SK-N-SH (cell line): ENCODE measurements around the gene DOCK3. TPM values are rescaled to one million over a fixed set of nuclear protein-coding genes. Genes with fewer than 3 reads are reported as not detected.

Source experiments
- CTCF ChIA-PET: fragments of 300-600, 350-600 bp; formaldehyde crosslinking; extraction: SDS; loops from one replicate; lab custom pipeline; 2021; lab: Yijun Ruan, JAX
- POLR2A ChIA-PET: fragments of 350-600 bp; sonication (Branson Sonifier 250); formaldehyde crosslinking; extraction: SDS; loops from one replicate; lab custom pipeline; 2020; ENCODE audit warnings: antibody characterized with exemption, inconsistent platforms; lab: Yijun Ruan, JAX
- DNase-seq: peaks from one replicate; pipeline ENCODE4 v3.0.0; 2012
- H2AFZ ChIP-seq: fragments of 200-600 bp; sonication (generic); 2 replicates; pipeline ENCODE4 v1.8.1; 2016; ENCODE audit warnings: antibody characterized with exemption, mild to moderate bottlenecking, low read depth
- H3F3A ChIP-seq: fragments of 200-600 bp; sonication (generic); replicated peaks from 2 replicates; pipeline ENCODE3; 2016; ENCODE audit warnings: antibody characterized with exemption, mild to moderate bottlenecking; ENCODE audit not compliant: insufficient read depth
- H3K27ac ChIP-seq, 2 experiments: fragments of 200-500 bp in 1 of 2; fragments of 200-600 bp in 1 of 2; sonication (Bioruptor generic) in 1 of 2; sonication (generic), shearing (Covaris generic) in 1 of 2; 2 replicates each; pipeline versions ENCODE4 v1.5.1 to v1.6.1; 2014 to 2016; ENCODE audit warnings: low read depth in 2 of 2, inconsistent platforms in 1 of 2, low read length in 1 of 2, mild to moderate bottlenecking in 1 of 2, mixed read lengths in 1 of 2
- H3K27me3 ChIP-seq: fragments of 200-600 bp; sonication (generic), shearing (Covaris generic); 2 replicates; pipeline ENCODE4 v1.6.1; 2016; ENCODE audit warnings: mixed run types; ENCODE audit not compliant: insufficient read depth
- H3K36me3 ChIP-seq, 2 experiments: fragments of 200-500 bp in 1 of 2; fragments of 200-600 bp in 1 of 2; sonication (Bioruptor generic) in 1 of 2; sonication (generic) in 1 of 2; replicated peaks in 1 of 2; 2 replicates each; pipeline versions ENCODE3 to v1.5.1; 2014 to 2016; ENCODE audit warnings: low read length in 1 of 2, mild to moderate bottlenecking in 1 of 2; ENCODE audit not compliant: insufficient read depth in 2 of 2, control insufficient read depth in 1 of 2
- H3K4me1 ChIP-seq, 2 experiments: fragments of 200-500 bp in 1 of 2; fragments of 200-600 bp in 1 of 2; sonication (Bioruptor generic) in 1 of 2; sonication (generic), shearing (Covaris generic) in 1 of 2; 2 replicates each; pipeline versions ENCODE4 v1.5.1 to v1.6.1; 2014 to 2016; ENCODE audit warnings: low read depth in 1 of 2, low read length in 1 of 2, mixed run types in 1 of 2; ENCODE audit not compliant: insufficient read depth in 2 of 2, control insufficient read depth in 1 of 2
- H3K4me2 ChIP-seq: fragments of 200-600 bp; sonication (generic), shearing (Covaris generic); 2 replicates; pipeline ENCODE4 v1.6.1; 2017; ENCODE audit warnings: mixed run types
- H3K4me3 ChIP-seq, 2 experiments: fragments of 200-500 bp in 1 of 2; fragments of 200-600 bp in 1 of 2; sonication (Bioruptor generic) in 1 of 2; sonication (generic), shearing (Covaris generic) in 1 of 2; 2 replicates each; pipeline versions ENCODE4 v1.5.1 to v1.8.1; 2014 to 2016; ENCODE audit warnings: low read depth in 2 of 2, inconsistent platforms in 1 of 2, low read length in 1 of 2, mild to moderate bottlenecking in 1 of 2, mixed read lengths in 1 of 2, moderate library complexity in 1 of 2
- H3K79me2 ChIP-seq: fragments of 200-600 bp; sonication (generic); 2 replicates; pipeline ENCODE4 v1.8.1; 2017; ENCODE audit warnings: mild to moderate bottlenecking; ENCODE audit not compliant: insufficient read depth
- H3K9ac ChIP-seq: fragments of 200-600 bp; sonication (generic); 2 replicates; pipeline ENCODE4 v1.6.1; 2017; ENCODE audit warnings: mixed run types
- H3K9me2 ChIP-seq: fragments of 200-600 bp; sonication (generic); 2 replicates; pipeline ENCODE4 v1.6.1; 2017; ENCODE audit warnings: mixed run types
- H3K9me3 ChIP-seq: fragments of 200-600 bp; sonication (generic); 2 replicates; pipeline ENCODE4 v1.6.1; 2017; ENCODE audit warnings: mixed run types, mild to moderate bottlenecking, moderate library complexity
- H4K20me1 ChIP-seq: fragments of 200-600 bp; sonication (generic); 2 replicates; pipeline ENCODE4 v1.6.1; 2017; ENCODE audit warnings: mild to moderate bottlenecking, mixed run types; ENCODE audit not compliant: insufficient read depth
- CHD2 ChIP-seq: fragments of 150-350 bp; IDR thresholded peaks from 2 replicates; pipeline ENCODE4 v1.6.1; 2018; ENCODE audit warnings: low read length; ENCODE audit not compliant: partially characterized antibody
- ELF1 ChIP-seq: IDR thresholded peaks from 2 replicates; pipeline ENCODE4 v1.4.0; 2012
- EZH2phosphoT487 ChIP-seq: fragments of 200-600 bp; sonication (generic); IDR thresholded peaks from 2 replicates; pipeline ENCODE4 v1.6.1; 2017; ENCODE audit warnings: low read depth, mixed run types, mild to moderate bottlenecking, antibody characterized with exemption, moderate library complexity, borderline replicate concordance
- FOXJ3 ChIP-seq: sonication (generic); formaldehyde crosslinking; IDR thresholded peaks from 2 replicates; pipeline ENCODE4 v1.5.1; 2020; ENCODE audit warnings: mild to moderate bottlenecking, missing genetic modification reagents
- GABPA ChIP-seq: IDR thresholded peaks from 2 replicates; pipeline ENCODE4 v1.4.0; 2012; ENCODE audit warnings: low read depth, mild to moderate bottlenecking
- GATA2 ChIP-seq: sonication (generic); formaldehyde crosslinking; IDR thresholded peaks from 2 replicates; pipeline ENCODE4 v1.5.0; 2020; ENCODE audit warnings: mild to moderate bottlenecking, missing genetic modification reagents
- JUND ChIP-seq: IDR thresholded peaks from 2 replicates; pipeline ENCODE4 v1.4.0; 2012
- MXI1 ChIP-seq: IDR thresholded peaks from 2 replicates; pipeline ENCODE4 v1.6.1; 2012; ENCODE audit warnings: mild to moderate bottlenecking, low read depth, low read length, improper control_type of control experiment
- NFIC ChIP-seq: IDR thresholded peaks from 2 replicates; pipeline ENCODE4 v1.4.0; 2012; ENCODE audit warnings: borderline replicate concordance
- POLR2AphosphoS5 ChIP-seq: IDR thresholded peaks from 2 replicates; pipeline ENCODE4 v1.6.1; 2012; ENCODE audit warnings: low read depth, low read length
- RAD21 ChIP-seq: IDR thresholded peaks from 2 replicates; pipeline ENCODE4 v1.6.1; 2012; ENCODE audit warnings: mild to moderate bottlenecking, low read length
- RXRA ChIP-seq: IDR thresholded peaks from 2 replicates; pipeline ENCODE4 v1.4.0; 2012; ENCODE audit warnings: low read depth, mild to moderate bottlenecking, borderline replicate concordance
- TCF12 ChIP-seq: IDR thresholded peaks from 2 replicates; pipeline ENCODE4 v1.4.0; 2012
- YY1 ChIP-seq: IDR thresholded peaks from 2 replicates; pipeline ENCODE4 v1.4.0; 2012; ENCODE audit warnings: low read depth, mild to moderate bottlenecking
- WGBS: methylation state at CpG from one replicate; pipeline ENCODE4 v1.1.6; 2017; ENCODE audit warnings: low lambda C conversion rate; 5-methylcytosine and 5-hydroxymethylcytosine counted together
- polyA plus RNA-seq, 3 experiments: library from polyadenylated mRNA; depleted of rRNA; stranded (reverse); fragments of >200 nt; gene quantifications; 2 replicates each; pipeline ENCODE4 v1.2.3, GENCODE V29; 2012
- TF ChIP-seq, protein P1 (sequence below): fragments of 200-600 bp; sonication (generic); IDR thresholded peaks from 2 replicates; pipeline ENCODE4 v1.6.1; 2017; ENCODE audit warnings: antibody characterized with exemption, mild to moderate bottlenecking, moderate library complexity
- TF ChIP-seq, protein P2 (sequence below): fragments of 150-350 bp; IDR thresholded peaks from 2 replicates; pipeline ENCODE4 v1.6.1; 2017; ENCODE audit warnings: antibody characterized with exemption, low read length, low read depth, borderline replicate concordance
- TF ChIP-seq, protein P3 (sequence below): fragments of 150-350 bp; IDR thresholded peaks from 2 replicates; pipeline ENCODE4 v1.6.1; 2016; ENCODE audit warnings: mild to moderate bottlenecking, low read depth, low read length
- TF ChIP-seq, protein P4 (sequence below): IDR thresholded peaks from 2 replicates; pipeline ENCODE4 v1.4.0; 2012; ENCODE audit warnings: low read depth, borderline replicate concordance

DOCK3 gene
- polyA plus RNA-seq, 1 of the 3 experiments (the other 2 are of a cell fraction), result 0.05 TPM

DNA sequence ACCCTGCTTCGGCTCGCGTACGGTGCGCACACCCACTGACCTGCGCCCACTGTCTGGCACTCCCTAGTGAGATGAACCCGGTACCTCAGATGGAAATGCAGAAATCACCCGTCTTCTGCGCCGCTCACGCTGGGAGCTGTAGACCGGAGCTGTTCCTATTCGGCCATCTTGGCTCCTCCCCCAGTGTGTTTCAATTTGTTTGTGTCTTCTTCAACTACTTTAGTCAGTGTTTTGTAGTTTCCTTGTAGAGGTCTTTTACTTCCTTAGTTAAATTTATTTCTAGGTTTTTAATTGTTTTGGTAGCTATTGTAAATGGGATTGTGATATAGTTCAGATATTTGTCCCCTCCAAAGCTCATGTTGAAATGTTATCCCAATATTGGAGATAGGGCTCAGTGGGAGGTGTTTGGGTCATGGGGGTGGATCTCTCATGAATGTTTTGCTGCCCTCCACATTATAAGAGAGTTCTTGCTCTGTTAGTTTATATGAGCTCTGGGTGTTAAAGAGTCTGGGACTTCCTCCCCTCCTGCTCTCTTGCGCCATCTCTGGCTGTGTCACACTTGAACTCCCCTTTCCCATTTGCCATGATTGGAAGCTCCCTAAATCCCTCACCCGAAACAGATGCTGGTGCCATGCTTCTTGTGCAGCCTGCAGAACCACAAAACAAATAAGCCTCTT lies 304.4 kb downstream of the DOCK3 start:
- H3F3A ChIP-seq, result no peaks in the 10 kb centered on the region
- H3K36me3 ChIP-seq, result no peaks in the 10 kb centered on the region
- no peak overlapping the region for H3K4me2 ChIP-seq
- no peaks in the 10 kb centered on the region for H3K79me2 ChIP-seq
- WGBS, result 66% methylated on average over 9 of the region's 15 CpGs
- no peak overlapping the region for H2AFZ ChIP-seq
- CTCF ChIA-PET, result interaction anchor here (1.7 to 3.7 kb wide), 2 partner anchors 8 to 364 kb away, joined by 6 to 19 read pairs; no protein-coding TSS in a partner anchor
- no peak overlapping the region for H3K9ac ChIP-seq
- TF ChIP-seq, protein P1, sequence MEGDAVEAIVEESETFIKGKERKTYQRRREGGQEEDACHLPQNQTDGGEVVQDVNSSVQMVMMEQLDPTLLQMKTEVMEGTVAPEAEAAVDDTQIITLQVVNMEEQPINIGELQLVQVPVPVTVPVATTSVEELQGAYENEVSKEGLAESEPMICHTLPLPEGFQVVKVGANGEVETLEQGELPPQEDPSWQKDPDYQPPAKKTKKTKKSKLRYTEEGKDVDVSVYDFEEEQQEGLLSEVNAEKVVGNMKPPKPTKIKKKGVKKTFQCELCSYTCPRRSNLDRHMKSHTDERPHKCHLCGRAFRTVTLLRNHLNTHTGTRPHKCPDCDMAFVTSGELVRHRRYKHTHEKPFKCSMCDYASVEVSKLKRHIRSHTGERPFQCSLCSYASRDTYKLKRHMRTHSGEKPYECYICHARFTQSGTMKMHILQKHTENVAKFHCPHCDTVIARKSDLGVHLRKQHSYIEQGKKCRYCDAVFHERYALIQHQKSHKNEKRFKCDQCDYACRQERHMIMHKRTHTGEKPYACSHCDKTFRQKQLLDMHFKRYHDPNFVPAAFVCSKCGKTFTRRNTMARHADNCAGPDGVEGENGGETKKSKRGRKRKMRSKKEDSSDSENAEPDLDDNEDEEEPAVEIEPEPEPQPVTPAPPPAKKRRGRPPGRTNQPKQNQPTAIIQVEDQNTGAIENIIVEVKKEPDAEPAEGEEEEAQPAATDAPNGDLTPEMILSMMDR, result 0 out of 2 replicates have a peak, but pooled peaks have one; percentile 13
- TF ChIP-seq CHD2, result no peak
- TF ChIP-seq, all 33 proteins: peak for 1
- Histone ChIP-seq H3K27me3 (no peaks in the 10 kb centered on the region), H3K27ac (no peak overlapping the region), H3K9me2 (no peaks in the 10 kb centered on the region), H3K9me3 (no peaks in the 10 kb centered on the region), H4K20me1 (no peaks in the 10 kb centered on the region), H3K4me3 (no peak overlapping the region), H3K4me1 (no peaks in the 10 kb centered on the region)
- POLR2A ChIA-PET, result interaction anchor here (0.7 kb wide), 1 partner anchor 406 kb away, joined by 3 read pairs; the partner anchor contains the start of gene MANF
- no peak for DNase-seq

DNA sequence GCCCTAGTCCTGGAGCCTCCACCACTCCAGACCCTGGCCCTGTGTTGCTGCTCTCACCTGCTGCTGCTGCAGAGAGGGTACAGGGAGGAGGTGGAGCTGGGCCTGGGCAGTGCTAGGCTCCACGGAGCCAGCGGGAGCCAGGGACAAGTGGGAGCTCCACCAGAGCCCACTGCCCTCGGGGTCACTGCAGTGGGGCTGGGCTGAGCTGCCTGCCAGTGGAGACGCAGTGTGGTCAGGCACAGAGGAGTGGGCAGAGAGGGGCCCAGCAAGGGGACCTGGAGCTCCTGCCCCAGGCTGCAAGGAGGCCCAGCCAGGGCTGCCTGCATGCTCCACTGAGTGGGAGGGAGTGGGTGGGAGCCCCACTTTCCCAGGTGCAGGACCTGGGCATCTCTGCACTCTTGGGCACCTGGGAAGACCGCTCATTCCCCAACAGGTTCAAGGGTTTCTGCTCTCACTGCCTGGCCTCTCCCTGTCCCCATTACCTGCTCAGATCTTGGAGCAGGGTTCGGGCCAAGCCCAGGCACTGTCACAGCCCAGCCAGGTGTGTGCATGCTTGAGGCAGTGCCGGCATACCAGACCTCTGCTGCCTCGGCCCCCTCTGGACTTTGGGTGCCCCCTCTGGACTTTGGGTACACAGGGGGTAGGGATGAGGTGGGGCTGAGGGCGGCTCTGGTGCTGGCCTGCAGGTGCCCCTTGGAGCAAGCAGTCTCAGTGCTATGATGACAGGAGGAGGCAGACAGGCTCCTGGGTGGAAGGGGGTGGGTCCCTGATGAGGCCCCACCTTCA lies 308.0 kb downstream of the DOCK3 start:
- no peaks in the 10 kb centered on the region for H3F3A ChIP-seq
- H3K79me2 ChIP-seq, result no peaks in the 10 kb centered on the region
- no peaks in the 10 kb centered on the region for H3K9me3 ChIP-seq
- 20% methylated on average over 3 of the region's 9 CpGs for WGBS
- H3K27ac ChIP-seq, result no peak overlapping the region
- no peaks in the 10 kb centered on the region for H3K27me3 ChIP-seq
- no peaks in the 10 kb centered on the region for H3K4me1 ChIP-seq
- no peak overlapping the region for H3K4me3 ChIP-seq
- no peaks in the 10 kb centered on the region for H3K9me2 ChIP-seq
- no peaks in the 10 kb centered on the region for H3K36me3 ChIP-seq
- no peak for TF ChIP-seq NFIC
- TF ChIP-seq, protein P2, sequence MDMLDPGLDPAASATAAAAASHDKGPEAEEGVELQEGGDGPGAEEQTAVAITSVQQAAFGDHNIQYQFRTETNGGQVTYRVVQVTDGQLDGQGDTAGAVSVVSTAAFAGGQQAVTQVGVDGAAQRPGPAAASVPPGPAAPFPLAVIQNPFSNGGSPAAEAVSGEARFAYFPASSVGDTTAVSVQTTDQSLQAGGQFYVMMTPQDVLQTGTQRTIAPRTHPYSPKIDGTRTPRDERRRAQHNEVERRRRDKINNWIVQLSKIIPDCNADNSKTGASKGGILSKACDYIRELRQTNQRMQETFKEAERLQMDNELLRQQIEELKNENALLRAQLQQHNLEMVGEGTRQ, result no peak
- no peak for TF ChIP-seq RXRA
- no peak for TF ChIP-seq GABPA
- TF ChIP-seq GATA2 (CRISPR knock-in tag), result no peak
- TF ChIP-seq YY1, result no peak
- TF ChIP-seq FOXJ3 (CRISPR knock-in tag), result no peak
- TF ChIP-seq, protein P3, sequence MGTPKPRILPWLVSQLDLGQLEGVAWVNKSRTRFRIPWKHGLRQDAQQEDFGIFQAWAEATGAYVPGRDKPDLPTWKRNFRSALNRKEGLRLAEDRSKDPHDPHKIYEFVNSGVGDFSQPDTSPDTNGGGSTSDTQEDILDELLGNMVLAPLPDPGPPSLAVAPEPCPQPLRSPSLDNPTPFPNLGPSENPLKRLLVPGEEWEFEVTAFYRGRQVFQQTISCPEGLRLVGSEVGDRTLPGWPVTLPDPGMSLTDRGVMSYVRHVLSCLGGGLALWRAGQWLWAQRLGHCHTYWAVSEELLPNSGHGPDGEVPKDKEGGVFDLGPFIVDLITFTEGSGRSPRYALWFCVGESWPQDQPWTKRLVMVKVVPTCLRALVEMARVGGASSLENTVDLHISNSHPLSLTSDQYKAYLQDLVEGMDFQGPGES, result no peak
- no peak for TF ChIP-seq ELF1
- no peak for TF ChIP-seq EZH2phosphoT487
- TF ChIP-seq MXI1, result no peak
- TF ChIP-seq, protein P4, sequence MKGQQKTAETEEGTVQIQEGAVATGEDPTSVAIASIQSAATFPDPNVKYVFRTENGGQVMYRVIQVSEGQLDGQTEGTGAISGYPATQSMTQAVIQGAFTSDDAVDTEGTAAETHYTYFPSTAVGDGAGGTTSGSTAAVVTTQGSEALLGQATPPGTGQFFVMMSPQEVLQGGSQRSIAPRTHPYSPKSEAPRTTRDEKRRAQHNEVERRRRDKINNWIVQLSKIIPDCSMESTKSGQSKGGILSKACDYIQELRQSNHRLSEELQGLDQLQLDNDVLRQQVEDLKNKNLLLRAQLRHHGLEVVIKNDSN, result no peak
- no peak for TF ChIP-seq JUND
- TF ChIP-seq RAD21, result no peak
- TF ChIP-seq POLR2AphosphoS5, result no peak
- TF ChIP-seq TCF12, result no peak
- H3K4me2 ChIP-seq, result no peak overlapping the region
- CTCF ChIA-PET, result interaction anchor here (3.7 kb wide), 1 partner anchor 11 kb away, joined by 19 read pairs; no protein-coding TSS in a partner anchor
- DNase-seq, result no peak
- POLR2A ChIA-PET, result no interaction called here
- no peaks in the 10 kb centered on the region for H4K20me1 ChIP-seq
- no peak overlapping the region for H2AFZ ChIP-seq
- H3K9ac ChIP-seq, result no peak overlapping the region
